ENCODE data around the gene ALKBH7.

ALKBH7 gene

DNA sequence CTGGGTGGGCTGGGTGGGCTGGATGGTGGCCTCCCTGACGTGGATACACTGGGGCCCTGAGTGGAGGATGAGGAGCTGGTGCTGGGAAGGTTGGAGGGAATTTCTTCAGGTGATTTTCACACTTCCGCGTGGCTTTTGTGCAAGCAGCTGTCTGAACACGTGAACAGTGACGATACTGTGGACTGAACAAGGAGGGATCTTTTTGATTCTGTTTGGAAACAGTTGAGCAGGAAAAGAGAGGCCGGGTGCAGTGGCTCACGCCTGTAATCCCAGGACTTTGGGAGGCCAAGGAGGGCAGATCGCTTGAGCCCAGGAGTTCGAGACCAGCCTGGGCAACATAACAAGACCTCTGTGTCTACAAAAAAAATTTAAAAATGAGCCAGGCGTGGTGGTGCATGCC lies 29.5 kb downstream of the ALKBH7 start:
- no peak for DNase-seq

DNA sequence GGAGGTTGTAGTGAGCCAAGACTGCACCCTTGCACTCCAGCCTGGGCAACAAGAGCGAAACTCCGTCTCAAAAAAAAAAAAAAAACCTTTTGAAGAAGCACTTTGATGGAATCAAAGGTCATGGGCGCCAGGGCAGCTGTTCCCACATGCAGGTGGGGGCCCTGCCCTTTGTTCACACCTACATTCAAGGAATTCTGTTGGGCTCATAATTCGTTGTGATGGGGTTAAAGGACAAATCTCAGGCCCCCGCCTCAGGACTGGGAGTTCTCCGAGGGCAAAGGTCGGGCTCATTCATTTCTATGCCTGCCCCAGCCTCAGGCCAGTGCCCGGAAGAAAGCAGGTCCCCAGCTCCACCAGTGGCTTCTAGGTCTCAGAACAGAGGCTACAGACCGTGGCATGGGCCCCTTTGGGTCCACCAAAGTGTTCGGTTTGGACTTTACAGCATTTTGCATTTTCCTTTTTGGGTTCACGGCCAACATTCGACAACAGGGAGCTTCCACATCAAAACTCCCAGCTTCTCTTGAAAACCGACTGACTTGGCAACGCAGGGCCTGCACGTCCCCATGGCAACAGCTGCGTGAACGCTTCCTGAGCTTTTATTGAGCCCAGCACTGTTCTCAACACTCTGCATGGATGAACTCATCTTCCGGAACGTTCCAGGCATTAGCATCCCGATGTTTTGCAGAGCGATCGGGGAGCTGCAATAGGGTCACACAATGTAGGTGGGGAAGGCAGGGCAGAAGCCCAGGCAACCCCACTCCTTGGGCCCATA lies 30.4 kb downstream of the ALKBH7 start:
- no peak for DNase-seq

DNA sequence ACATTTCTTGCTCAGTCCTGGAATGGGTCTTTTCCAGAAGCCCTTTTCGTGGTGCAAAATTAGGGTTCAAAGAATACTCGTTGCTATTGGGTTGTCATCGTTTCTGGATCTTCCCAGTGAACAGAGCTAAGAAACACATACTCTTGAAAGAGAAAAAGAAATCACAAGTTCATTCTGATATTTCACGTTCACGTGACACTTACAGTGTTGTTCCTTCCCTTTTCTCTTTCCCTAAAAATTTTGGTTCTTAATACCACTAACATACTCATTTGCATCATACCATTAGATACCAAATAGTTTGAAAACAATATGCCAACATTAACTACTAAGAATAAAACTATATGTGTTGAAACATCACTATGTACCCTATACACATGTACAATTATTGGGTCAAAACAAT lies 33.8 kb downstream of the ALKBH7 start:
- DNase-seq = no peak

DNA sequence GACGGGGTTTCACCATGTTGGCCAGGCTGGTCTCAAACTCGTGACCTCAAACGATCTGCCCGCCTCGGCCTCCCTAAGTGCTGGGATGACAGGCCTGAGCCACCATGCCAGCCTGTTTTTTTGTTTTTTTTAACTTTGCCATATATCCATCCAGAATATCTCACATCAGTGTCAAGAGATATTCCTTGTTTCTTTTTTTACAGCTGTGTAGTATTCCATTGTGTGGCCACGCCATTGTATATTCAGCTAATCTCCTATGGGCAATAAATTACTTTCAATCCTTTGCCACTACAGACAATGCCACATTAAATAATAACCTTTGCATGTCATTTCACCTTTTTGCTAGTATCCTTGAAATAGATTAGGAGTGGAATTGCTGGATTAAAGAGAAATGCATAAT lies 36.8 kb downstream of the ALKBH7 start:
- DNase-seq = no peak

DNA sequence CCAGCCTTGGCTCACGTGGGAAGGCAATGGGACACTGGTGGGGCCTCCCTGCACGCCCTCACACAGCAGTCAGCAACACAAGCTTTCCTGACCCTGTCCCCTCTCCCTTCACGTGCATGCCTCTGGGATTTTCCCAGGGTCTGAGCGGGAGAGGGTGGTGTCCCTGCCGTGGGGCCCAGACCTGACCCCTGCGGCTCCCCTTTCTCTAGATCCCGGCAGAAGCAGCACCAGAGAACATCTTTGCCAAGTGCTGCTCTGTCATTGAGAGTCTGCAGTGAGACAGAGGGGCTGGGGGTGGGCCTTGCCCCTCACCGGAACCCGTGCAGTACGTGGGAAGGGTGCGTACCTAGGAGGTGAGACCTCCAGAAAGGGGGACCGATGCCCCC lies 39.5 kb downstream of the ALKBH7 start:
- DNase-seq = no peak

DNA sequence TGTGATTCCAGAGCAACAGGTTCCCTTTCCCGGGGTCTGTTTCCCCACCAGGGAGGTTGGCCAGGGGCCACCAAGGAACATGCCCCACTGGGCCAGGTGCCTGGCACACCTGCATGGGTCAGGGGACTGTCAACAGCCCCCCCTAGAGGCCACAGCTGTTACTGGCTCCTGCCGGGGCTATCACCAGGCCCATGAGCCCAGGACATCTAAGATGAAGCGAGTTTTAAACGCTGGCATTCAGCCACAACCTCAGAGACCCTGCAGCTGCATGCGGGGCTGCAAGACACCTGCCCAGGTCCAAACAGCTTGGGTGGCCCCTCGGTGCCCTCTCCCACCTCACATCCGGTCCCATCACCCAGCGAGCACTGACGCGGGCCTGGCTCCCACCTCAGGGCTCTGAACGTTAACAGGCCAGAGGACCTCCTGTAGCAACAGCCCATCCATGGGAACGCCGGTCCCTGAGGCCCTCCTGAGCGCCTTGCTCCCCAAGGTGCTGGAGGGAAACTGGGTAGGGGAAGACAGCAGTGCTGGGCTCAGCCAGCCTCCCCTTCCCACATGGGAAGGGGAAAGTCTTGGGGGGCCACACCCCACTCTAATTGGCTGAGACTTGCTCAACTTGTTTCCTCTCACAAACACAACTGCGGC lies 40.0 kb downstream of the ALKBH7 start:
- peak; percentile 34 to 44 for DNase-seq

DNA sequence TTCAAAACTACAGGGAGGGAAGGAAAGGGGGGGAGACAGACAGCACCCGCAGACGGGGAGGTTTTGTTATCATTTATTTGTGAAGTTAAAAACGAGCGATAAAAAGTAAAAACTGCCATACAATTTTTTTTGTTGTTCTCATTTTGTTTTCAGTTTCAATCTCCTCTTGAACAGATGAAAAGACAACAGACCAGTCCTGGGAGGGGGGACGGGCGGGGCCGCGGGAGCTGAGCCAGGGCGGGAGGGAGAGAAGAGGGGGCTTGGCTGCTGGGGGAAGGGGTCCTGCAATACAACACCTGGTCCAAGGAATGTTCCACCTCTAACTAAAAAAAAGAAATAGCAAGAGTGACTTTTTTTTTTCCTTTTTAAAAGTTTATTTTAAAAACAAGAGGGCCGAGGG lies 40.7 kb downstream of the ALKBH7 start:
- DNase-seq = no peak

DNA sequence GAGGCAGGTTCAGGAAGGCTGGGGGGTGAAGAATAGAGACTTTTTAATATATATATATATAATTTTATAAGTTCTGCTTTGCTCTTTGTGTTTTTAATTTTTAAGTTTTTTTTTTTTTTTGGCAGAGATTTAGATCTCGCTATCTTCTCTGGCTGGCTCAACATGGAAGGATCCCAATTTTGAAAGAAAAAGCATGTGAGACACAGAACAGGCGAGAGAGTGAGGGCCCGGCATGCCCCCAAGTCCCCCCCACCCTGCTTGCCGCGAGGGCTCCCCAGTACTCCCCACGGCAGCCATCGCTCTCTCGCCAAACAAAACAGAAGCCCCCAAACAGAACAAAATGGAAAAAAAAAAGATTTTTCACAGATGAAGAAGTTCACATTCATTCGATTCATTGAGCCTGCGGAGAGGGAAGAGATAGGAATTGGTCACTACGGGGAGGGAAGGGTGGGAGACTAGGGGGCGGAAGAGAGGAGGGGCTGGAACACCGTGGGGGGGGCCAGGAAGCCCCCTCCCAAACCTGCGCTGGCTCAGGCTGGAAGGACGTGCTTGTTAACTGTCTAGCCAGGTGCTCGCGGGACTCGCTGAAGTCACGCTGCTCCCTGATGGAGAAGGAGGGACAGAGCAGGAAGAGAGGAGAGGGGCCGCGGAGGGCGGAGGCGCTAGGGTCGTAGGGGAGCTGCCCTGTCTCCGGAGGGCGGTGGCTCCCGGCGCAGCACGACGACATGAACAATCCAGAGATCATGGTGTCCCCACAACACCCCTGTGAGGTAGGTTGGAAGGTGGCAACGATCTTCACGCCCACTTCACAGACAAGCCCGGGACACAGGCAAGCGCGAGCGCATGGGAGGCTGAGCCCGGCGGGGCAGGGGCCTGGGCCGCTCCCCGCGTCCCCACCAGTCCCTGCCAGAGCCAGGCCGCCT lies 41.4 kb downstream of the ALKBH7 start:
- no peak for DNase-seq

DNA sequence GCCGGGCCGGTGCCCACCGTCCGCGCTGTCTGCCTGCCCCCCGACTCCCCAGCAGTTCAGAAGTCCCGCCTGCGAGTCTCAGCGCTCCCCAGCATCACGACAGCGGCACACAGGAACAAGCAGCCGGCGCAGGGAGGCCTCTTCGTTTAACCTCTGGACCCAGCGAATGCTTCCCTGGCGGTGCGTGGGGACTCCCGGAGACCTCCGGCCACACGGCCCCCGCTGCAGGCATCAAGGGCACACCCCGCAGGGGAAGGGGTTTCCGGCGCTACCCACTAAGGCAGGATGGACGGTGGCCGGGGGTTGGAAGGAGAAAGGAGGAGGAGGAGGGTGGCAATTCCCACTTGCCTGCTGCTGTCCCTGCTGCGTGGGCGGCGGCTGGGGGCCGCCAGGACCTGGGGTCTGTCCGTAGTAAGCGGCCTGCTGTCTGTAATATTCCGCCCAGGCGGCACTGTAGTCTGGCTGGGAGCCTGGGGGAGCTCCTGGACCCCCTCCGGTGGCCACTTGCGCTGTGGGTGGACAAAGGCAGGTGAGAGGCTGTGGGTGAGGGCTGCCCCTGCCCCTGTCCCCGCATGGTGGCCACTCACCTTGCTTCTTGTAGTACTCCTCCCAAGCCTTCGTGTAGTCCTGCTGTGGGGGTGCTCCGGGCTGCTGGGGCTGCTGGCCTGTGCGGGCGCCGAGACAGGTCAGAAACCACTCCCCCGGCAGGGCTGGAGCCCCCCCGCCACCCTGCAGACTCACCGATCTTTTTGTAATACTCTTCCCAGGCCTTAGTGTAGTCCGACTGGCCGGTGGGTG lies 42.4 kb downstream of the ALKBH7 start:
- DNase-seq = no peak

DNA sequence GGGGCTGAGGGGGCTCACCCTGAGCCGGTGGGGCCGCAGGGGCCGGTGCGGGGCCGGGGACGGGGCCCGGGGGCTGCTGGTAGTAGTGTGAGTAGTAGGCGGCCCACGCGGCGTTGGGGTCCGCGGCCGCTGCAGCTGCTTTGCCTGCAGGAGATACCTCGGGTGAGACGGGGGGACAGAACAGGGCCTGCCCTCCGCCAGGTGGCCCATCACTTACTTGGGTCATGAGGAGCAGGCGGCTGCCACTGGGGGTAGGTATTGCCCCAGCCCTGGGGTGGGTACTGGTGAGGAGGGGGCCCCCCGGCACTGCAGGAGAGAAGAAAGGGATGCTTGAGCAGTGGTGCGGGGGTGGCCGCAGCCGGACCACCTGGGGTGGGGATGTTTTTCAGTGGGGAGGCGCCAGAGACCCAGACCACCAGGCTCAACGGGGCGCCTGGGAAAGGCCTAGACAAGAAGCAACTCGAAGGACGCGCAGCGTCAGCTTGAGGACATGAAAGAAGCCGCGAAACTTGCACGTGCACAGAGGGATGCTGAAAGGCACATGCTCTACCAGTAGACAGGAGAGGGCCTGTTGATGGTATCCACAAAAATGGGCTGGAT lies 43.1 kb downstream of the ALKBH7 start:
- no peak for DNase-seq

DNA sequence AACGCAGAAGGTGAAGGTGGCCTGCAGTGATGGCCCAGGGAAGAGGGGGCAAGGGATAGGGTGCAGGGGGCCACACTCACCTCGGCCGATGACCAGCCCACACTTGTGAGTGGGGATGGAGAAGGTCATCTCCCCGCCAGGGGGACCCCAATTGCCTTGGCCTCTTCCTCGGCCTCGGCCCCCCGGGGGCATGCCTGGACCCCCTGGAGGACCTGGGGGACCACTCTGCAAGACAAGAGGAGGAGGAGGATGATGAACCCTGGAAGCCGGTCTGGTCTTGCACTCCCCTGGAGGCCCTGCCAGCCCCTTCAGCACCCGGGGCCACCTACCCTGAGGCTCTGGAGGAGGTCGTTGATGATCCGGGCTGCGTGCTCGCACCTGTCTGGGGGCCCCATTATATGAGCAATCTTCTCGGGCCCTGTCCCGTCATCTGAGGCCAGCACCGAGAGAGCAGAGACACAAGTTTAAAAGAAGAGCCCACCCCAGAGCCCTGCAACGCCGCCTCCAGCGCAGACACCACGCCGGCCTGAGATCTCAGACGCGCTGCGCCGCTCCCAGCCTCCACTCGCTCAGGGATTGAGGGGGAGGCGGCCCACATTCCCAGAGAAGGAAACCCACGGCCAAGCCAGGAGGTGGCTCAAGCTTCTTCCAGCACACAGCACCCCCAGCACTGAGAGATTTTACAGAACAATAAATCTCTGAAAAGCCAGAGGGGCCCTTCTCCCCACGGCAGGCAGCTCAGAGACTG lies 44.2 kb downstream of the ALKBH7 start:
- DNase-seq = no peak

DNA sequence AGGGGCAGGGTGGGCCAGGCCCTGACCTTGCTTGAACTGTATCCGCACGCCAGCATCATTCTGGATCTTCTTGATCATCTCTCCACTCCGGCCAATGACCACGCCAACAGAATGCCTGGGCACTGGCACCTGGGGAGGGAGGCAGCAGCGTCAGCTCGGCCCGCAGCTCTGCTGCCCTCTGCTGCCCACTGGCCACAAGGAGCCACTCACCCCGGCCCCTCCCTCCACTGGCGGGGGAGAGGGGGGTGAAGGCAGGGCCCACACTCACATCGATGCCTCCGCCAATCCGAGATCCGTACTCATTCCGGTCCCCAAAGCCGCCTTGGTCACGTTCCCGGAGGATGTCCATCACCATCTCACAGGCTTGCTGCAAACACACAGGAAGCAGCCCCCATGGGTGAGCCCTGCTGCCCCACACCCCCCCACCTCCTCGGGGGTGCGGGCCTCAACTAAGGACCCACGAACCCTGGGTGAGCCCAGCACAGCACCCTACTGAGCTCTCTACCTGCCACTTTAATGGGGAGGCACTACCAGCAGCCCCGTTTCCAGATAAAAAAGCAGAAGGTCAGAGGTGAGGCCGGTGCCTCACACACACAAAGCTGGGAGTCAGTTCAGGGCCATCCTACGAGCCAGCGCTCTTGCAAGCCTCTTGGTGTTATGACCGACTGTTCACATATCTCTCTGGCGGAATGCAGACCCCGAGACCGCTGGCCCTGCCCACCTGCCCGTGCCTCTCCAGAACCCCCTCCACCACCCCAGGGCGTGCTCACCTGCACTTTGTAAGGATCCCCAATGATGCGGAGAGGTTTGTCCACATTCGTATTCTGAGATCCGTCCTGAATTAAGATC lies 45.3 kb downstream of the ALKBH7 start:
- no peak for DNase-seq

DNA sequence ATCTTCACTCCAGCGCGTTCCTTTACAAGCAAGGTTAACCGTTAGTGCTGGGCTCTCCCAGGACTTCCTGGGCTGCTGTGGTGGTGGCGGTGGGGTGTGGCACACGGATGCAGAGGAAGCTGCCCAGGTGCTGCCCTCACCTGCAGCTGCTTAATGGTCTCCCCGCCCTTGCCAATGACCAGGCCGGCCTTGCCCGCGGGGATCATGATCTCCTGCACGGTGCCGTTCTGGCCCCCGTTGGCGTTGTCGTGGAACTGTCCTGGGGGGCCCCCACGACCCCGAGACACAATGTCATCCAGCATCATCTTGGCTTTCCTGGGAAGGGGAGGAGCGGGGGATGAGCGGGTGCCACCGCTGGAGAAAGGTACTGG lies 46.0 kb downstream of the ALKBH7 start:
- no peak for DNase-seq

DNA sequence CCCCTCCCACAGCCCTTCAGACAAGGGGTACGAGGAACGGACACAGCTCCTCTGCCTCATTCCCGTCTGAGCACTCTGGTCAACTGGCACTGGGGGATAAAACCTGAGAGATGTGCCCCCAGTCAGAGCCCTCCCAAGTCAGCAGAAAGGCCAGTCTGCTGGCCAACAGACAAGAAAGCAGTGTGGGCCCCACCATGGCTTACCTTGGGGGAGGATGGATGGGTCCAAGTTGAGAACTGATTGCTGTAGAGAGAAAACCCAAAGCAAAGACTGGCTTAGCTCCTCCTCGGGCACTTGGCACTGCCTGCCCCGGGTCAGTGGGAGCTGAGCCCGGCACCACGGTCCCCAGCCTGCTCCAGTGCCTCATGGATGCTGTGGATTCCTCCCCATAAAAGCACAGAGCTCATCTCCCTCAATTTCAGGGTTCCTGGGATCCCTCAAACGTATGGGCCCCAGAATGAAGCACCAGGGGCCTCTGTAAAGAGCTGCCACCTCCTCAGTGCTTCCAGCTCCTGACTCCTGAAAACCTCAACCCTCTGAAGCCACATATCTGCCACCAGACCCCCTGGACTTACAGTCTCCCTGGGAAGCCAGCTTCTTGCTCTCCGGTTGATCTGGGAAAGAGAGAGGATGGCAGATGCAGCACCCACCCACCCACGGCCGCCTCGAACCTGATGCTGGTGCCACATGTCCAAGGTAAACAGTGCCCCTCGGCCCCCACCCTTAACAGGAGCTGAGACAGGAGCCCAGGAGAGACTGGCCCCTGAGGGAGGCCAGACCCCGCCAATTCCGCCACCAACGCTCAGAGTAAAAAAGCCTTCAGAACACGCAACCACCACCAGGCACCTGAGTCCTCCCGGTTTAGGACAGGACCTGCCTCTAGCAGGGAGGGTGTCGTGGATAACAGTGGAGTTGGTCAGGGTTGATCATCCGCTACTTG lies 48.8 kb downstream of the ALKBH7 start:
- no peak for DNase-seq

DNA sequence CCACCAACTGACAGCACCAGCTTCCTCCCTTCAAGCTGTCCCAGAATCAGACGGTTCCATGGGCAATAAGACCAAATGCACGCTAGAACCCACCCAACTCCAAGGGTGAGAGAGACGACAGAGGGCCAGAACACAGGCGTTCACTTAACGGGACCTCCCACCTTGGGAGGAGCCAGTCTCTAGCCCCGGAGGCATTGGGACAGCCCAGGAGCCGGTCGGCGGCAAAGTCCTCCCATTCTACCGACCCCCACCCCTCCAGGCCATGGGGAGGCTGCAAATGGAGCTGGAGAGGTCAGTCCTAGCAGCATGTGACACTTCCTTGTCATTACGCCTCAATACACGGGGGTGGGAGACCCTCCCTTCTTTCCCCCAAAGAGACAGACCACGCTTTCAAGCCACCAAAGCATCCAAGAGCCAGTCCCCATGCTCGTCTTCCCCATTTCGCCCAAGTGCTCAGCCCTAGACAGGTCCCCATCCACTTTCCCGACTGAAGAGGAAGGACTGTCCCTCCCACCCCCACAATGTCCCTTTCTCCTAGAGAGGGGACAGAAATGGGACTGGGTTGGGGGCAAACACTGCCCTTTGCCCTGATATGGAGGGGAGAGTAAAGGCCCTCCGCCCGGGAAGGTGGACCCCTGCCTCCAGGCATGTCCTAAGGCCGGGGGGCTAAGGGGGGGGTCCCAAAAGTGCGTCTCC lies 51.1 kb downstream of the ALKBH7 start:
- DNase-seq = peak; percentile 21 to 31

DNA sequence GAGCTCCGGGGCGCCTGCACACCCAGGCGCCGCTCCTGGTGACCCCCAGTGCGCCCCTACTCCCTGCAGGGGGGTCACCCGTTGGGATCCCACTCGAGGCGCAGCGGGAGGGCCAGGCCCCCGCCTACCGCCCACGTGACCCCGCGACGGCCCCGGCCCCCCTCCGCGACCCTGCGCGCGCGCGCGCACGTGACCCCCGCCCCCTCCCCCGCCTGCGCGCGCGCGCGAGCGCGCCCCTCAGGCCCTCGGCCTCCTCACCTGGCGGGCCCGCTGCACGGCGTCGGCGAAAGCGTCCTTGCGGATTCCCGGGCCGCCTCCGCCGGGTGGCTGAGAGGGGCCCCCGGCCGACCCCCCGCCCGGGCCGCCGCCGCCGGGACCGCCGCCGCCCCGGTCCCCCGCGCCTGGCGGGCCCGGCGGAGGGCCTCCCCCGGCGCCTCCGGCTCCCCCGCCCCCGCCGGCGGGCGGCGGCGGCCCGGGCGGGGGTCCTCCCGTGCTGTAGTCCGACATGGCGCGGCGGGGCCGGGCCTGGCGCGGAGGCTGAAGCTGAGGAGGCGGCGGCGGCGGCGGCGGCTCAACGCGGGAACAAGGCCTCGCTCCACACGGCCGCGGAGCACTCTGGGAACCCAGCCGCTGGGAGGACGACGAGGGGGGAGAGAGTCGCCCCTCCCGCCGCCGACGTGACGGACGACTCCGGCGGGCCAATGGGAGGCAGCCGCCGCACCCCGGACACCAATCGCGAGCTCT lies 51.8 kb downstream of the ALKBH7 start, which contains the start of gene KHSRP:
TSS of gene KHSRP (minus strand) at position 617 of the 744 bp plus-strand sequence. CDS start at position 507, 110 bp downstream.
- peak; percentile 40 to 53 for DNase-seq
